Measurements from ENCODE around the gene PPP1R3E. TPM values are rescaled to one million over a fixed set of nuclear protein-coding genes. Genes with fewer than 3 reads are reported as not detected.
"Not testable (repeated sequence)": the region's sequence is repeated elsewhere in the genome, so short reads cannot be mapped to it uniquely, and the experiment has no call there.

Gene PPP1R3E, protein sequence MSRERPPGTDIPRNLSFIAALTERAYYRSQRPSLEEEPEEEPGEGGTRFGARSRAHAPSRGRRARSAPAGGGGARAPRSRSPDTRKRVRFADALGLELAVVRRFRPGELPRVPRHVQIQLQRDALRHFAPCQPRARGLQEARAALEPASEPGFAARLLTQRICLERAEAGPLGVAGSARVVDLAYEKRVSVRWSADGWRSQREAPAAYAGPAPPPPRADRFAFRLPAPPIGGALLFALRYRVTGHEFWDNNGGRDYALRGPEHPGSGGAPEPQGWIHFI
- 5.5 TPM for polyA plus RNA-seq (2013, experiment 1 of 2; ENCODE audit: insufficient read length)
- 4.6 TPM for polyA plus RNA-seq (2013, experiment 2 of 2; ENCODE audit: insufficient read length)

DNA sequence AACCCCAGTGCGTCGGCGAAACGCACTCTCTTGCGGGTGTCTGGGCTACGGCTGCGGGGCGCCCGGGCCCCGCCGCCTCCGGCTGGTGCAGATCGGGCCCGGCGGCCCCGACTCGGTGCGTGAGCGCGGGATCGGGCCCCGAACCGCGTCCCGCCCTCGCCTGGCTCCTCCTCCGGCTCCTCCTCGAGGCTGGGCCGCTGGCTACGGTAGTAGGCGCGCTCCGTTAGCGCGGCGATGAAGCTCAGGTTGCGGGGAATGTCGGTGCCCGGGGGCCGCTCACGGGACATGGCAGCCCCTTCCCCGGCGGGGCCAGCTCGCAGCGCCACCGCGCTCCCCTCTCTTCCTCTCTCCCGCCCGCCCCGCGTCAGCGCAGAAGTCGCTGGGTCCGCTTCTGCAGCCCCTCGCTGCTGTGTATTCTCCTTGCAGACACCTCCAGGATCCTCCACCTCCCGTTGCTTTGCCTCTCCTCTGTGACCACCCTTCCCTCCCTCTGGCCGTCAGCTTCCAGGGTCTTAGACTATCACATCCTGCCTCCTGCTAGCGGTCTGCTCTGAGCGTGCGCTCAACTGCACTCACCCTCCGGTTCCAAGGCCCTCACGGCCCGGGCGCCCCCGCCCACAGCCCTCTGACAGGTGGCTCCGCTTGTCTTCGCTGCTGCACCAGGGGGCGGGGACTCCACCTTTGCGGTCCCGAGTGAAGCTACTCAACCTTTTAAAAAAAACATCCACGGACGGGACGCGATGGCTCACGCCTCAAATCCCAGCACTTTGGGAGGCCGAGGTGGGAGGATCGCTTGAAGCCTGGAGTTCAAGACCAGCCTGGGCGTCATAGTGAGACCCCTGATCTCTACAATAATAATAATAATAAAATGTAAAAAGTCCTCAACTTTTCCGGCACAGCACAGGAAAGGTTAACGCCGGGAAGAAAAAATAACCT is at the start of gene PPP1R3E:
Gene PPP1R3E (minus strand): TSS at position 570 of the 936 bp plus-strand sequence. CDS start 283 bp downstream, at position 287.
- peak; percentile 52 for DNase-seq

GRCh38 chr14:23351681-23352505 is 49.2 kb upstream of the PPP1R3E start:
- no peak for DNase-seq

DNA sequence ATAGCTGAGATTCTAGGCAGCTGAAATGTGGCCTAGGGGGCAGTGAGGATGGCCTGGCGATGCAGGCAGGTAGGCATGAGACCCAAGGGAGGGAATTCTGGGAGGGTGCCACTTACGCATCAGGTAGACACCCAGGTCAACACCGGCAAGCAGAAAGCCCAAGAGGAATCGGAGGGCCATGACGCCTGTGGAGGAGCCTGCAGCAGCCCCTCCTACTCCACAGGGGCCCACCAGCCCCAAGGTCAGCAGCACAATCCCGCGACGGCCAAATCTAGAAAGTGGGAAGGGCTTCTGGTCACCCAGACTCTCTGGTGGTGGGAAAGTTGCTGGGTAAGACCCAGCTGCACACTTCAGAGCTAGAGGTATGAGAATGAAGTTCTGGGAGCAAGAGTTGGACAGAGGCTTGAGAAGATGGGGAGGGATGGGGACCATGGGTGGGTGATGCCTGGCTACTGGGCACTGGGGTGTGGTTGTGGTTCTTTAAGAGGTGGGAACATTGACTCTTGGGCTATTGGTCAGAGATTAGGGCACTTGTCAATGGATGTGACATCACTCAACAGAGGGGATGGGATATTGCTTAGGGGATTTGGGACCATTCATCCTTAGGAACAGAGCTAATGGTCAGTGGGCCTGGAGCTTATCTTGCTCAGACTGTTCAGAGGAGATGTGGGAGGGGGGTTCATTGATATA is 46.6 kb upstream of the PPP1R3E start:
- no peak for DNase-seq

- DNase-seq: no peak
Observed at GRCh38 chr14:23348297-23348655, 45.6 kb upstream of the PPP1R3E start.

GRCh38 chr14:23347406-23348296 is 45.0 kb upstream of the PPP1R3E start:
- DNase-seq: no peak

- DNase-seq: no peak
Observed at GRCh38 chr14:23346693-23347405, 44.2 kb upstream of the PPP1R3E start.

GRCh38 chr14:23345987-23346692 is 43.5 kb upstream of the PPP1R3E start:
- no peak for DNase-seq

DNA sequence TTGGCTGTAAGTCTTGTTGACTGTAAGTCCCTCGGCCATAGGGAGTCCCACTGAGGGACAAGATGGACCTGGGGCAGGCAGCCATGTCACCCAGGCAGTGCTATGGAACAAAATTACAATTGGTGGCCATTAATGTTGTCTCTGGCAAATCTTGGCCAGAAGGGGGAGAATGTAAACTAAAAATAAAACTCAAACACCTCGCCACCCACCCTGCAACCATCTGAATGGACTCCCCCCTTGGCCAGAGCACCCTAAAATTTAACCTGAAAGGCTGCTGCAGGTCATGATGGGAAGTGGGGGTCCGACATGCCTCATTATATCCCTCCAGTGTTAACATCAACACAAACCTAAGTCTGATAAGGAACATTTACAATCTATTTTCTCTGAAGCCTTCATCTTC is 41.8 kb upstream of the PPP1R3E start:
- no peak for DNase-seq

DNA sequence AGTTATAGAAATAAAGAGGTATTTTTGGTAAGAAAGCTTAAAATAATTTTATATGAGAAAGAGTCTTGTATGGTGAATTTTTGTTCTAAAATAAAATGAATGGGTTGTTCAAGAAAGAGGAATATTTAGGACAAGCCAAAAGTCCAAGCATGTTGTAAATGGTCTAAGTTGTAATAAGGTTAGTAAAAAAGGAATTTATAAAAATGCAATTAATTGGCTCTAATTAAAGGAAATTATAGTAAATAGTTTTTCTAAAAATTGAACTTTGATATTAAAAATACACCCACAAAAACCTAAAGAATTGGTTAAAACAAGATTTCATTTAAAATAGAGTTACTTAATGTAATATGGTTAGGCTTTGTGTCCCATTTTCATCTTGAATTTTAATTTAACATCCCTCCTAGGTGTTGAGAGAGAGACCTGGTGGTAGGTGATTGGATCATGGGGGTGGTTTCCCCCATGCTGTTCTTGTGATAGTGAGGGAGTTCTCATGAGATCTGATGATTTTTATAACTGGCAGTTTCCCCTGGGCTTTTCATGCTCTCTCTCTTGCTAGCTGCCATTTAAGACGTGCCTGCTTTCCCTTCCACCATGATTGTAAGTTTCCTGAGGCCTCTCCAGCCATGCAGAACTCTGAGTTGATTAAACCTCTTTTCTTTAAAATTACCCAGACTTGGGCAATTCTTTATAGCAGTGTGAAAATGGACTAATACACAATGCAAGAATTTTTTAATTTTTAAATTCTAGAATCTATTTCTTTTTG is 37.0 kb upstream of the PPP1R3E start:
- DNase-seq: no peak

GRCh38 chr14:23335623-23336022 is 33.0 kb upstream of the PPP1R3E start:
- no peak for DNase-seq

- DNase-seq: peak; percentile 73
Observed at GRCh38 chr14:23327947-23328744, 25.5 kb upstream of the PPP1R3E start.

DNA sequence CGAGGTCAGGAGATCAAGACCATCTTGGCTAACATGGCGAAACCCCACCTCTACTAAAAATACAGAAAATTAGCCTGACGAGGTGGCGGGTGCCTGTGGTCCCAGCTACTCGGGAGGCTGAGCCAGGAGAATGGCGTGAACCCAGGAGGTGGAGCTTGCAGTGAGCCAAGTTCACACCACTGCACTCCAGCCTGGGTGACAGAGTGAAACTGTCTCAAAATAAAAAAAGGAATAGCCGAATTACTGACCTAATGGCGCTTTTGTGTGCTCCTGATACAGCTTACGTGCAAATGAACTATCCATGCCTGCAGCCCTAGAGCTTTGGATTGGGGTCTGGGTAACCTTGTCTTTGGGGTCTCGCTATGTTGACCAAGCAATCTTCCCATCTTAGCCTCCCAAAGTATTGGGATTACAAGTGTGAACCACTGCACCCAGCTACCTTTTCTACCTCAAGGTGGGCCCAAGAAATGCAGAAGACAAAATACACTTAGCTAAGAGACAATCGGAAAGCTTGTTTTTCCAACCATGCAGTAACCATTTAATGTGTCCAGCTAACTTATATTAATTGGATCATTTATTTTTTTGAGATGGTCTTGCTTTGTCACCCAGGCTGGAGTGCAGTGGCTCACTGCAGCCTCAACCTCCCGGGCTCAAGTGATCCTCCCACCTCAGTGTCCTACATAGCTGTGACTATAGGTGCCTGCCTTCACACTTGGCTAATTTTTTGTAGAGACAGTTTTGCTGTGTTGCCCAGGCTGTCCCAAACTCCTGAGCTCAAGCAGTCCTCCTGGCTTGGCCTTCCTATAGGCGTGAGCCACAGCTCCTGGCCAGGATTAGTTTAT is 24.1 kb upstream of the PPP1R3E start:
- DNase-seq: no peak

DNA sequence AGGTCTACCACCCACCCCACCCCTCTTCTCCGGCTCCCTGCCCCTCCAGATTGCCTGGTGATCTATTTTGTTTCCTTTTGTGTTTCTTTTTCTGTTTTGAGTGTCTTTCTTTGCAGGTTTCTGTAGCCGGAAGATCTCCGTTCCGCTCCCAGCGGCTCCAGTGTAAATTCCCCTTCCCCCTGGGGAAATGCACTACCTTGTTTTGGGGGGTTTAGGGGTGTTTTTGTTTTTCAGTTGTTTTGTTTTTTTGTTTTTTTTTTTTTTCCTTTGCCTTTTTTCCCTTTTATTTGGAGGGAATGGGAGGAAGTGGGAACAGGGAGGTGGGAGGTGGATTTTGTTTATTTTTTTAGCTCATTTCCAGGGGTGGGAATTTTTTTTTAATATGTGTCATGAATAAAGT is 23.1 kb upstream of the PPP1R3E start:
- DNase-seq: not testable (repeated sequence)

DNA sequence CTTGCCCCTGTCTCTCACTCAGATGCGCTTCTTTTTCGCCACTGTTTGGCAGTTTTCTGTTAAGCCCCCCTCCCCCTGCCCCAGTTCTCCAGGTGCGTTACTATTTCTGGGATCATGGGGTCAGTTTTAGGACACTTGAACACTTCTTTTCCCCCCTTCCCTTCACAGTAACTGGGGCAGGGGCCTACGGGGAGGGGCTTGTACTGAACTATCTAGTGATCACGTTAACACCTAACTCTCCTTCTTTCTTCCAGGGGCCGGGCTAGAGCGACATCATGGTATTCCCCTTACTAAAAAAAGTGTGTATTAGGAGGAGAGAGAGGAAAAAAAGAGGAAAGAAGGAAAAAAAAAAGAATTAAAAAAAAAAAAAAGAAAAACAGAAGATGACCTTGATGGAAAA is 22.3 kb upstream of the PPP1R3E start:
- no peak for DNase-seq

- DNase-seq: no peak
Observed at GRCh38 chr14:23324455-23324846, 21.8 kb upstream of the PPP1R3E start.

DNA sequence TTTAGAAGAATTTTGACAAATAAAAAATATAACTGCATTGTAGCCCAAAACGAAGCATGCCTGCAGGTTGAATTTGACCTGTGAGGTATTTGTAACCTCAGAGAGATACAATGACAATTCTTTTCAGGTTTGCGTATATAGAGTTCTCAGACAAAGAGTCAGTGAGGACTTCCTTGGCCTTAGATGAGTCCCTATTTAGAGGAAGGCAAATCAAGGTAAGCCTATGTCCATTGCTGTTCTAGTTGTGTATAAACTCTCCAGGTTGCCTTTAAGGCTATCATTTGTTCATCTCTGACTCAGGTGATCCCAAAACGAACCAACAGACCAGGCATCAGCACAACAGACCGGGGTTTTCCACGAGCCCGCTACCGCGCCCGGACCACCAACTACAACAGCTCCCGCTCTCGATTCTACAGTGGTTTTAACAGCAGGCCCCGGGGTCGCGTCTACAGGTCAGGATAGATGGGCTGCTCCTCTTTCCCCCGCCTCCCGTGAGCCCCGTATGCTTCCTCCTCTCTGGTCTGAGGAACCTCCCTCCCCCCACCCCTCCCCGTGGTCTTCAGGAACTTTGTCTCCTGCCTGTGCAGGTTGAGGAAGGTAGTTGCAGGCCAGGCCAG is 21.3 kb upstream of the PPP1R3E start:
- no peak for DNase-seq
